PC-9 (cell line): ENCODE measurements around the gene PLEKHA5. TPM values are rescaled to one million over a fixed set of nuclear protein-coding genes. Genes with fewer than 3 reads are reported as not detected.
"Not testable (repeated sequence)": the region's sequence is repeated elsewhere in the genome, so short reads cannot be mapped to it uniquely, and the experiment has no call there.

ENCODE experiments used
- BruUV-seq: library from RNA; stranded (reverse); fragments of 400-500 nt; replicated peaks from 2 replicates; lab custom pipeline; 2021; lab: Mats Ljungman, UMichigan
- CTCF ChIA-PET: fragments of 300-600 bp; sonication (Branson Sonifier 250); formaldehyde crosslinking; loops from one replicate; lab custom pipeline; 2022; ENCODE audit warnings: antibody characterized with exemption; lab: Charles Lee
- POLR2A ChIA-PET: fragments of 300-600 bp; sonication (Branson Sonifier 250); formaldehyde crosslinking; loops from one replicate; lab custom pipeline; 2022; ENCODE audit warnings: antibody characterized with exemption; ENCODE audit not compliant: unreplicated experiment; lab: Charles Lee
- DNase-seq, 2 experiments: peaks; one replicate each; pipeline versions ENCODE4 v3.0.0 to v3.0.0-alpha.2; 2015 to 2022; ENCODE audit warnings: mixed read lengths in 1 of 2
- H2AFZ ChIP-seq: fragments of 200-600 bp; sonication (generic); 2 replicates; pipeline ENCODE4 v1.8.1; 2017; ENCODE audit warnings: antibody characterized with exemption
- H3F3A ChIP-seq: fragments of 200-600 bp; sonication (generic); 2 replicates; pipeline ENCODE4 v1.8.1; 2017; ENCODE audit warnings: antibody characterized with exemption, mild to moderate bottlenecking, low read depth; ENCODE audit not compliant: insufficient read depth
- H3K27ac ChIP-seq: fragments of 200-600 bp; sonication (generic); 2 replicates; pipeline ENCODE4 v1.6.1; 2016; ENCODE audit warnings: mixed run types
- H3K27me3 ChIP-seq: fragments of 200-600 bp; sonication (generic); 2 replicates; pipeline ENCODE4 v1.6.1; 2016; ENCODE audit warnings: low read depth, mixed run types; ENCODE audit not compliant: insufficient read depth
- H3K36me3 ChIP-seq: fragments of 200-600 bp; sonication (generic); 2 replicates; pipeline ENCODE4 v1.6.1; 2016; ENCODE audit warnings: low read depth, mixed run types
- H3K4me1 ChIP-seq: fragments of 200-600 bp; sonication (generic); replicated peaks from 2 replicates; pipeline ENCODE4 v1.6.1; 2016; ENCODE audit warnings: mixed run types; ENCODE audit not compliant: insufficient read depth
- H3K4me2 ChIP-seq: fragments of 200-600 bp; sonication (generic); 2 replicates; pipeline ENCODE4 v1.6.1; 2017; ENCODE audit warnings: mixed run types
- H3K4me3 ChIP-seq: fragments of 200-600 bp; sonication (generic); 2 replicates; pipeline ENCODE4 v1.6.1; 2016; ENCODE audit warnings: mixed run types
- H3K79me2 ChIP-seq: fragments of 200-600 bp; sonication (generic); 2 replicates; pipeline ENCODE4 v1.6.1; 2017; ENCODE audit warnings: low read depth, mixed run types
- H3K9me2 ChIP-seq: fragments of 200-600 bp; sonication (generic); 2 replicates; pipeline ENCODE4 v1.8.1; 2017; ENCODE audit warnings: mild to moderate bottlenecking; ENCODE audit not compliant: insufficient read depth
- H3K9me3 ChIP-seq: fragments of 200-600 bp; sonication (generic); 2 replicates; pipeline ENCODE4 v1.8.1; 2016; ENCODE audit warnings: low read depth; ENCODE audit not compliant: insufficient read depth
- H4K20me1 ChIP-seq: fragments of 200-600 bp; sonication (generic); 2 replicates; pipeline ENCODE4 v1.8.1; 2017; ENCODE audit not compliant: insufficient read depth
- EZH2 ChIP-seq: fragments of 200-600 bp; sonication (generic); IDR thresholded peaks from 2 replicates; pipeline ENCODE4 v1.8.0; 2017; ENCODE audit warnings: antibody characterized with exemption, low read depth
- intact Hi-C: fragments of 100-400 bp; cut with micrococcal nuclease; formaldehyde crosslinking; loops from one replicate; pipeline ENCODE4 v1.10.0; 2022; ENCODE audit not compliant: unreplicated experiment
- total RNA-seq: library from RNA; stranded (reverse); gene quantifications from 2 replicates; pipeline ENCODE4 v1.2.3, GENCODE V29; 2021
- TF ChIP-seq, protein P1 (sequence below): fragments of 200-600 bp; sonication (generic); conservative IDR thresholded peaks from 2 replicates; pipeline ENCODE4 v1.6.1; 2017; ENCODE audit warnings: mixed run types, antibody characterized with exemption, mild to moderate bottlenecking, moderate library complexity

PLEKHA5 gene
- total RNA-seq, 1 experiment from 2014 or later, result 54.1 TPM

DNA sequence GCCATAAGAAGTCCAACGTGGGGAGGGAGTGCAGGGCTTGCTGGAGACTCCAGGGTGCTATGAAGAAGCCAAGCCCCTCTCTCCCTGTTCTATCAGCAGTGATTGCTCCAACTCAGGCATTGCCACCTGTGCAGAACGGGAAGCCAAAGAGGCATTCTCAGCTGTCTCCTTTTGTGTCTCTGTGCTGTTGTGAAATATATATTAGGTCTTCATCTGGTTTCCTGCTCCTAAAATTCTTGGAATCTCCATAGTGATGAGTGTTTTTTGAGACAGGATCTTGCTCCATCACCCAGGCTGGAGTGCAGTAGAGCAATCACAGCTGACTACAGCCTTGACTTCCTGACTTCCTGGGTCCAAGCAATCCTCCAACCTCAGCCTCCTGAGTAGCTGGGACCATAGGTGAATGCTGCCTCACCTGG is 258.6 kb downstream of the PLEKHA5 start:
- H3K36me3 ChIP-seq, result no peaks in the 10 kb centered on the region
- H3K27me3 ChIP-seq, result no peaks in the 10 kb centered on the region
- no peak overlapping the region for H3K27ac ChIP-seq
- ChIA-PET POLR2A (no interaction called here), CTCF (no interaction called here)
- H2AFZ ChIP-seq, result no peak overlapping the region
- no peaks in the 10 kb centered on the region; the same call in 1 of the 2 replicates for H4K20me1 ChIP-seq
- peaks cover 14% of the 10 kb centered on the region for H3F3A ChIP-seq
- BruUV-seq, result no TSS peak
- no peaks in the 10 kb centered on the region for H3K9me2 ChIP-seq
- no peaks in the 10 kb centered on the region for H3K9me3 ChIP-seq
- DNase-seq, result no peak
- H3K4me1 ChIP-seq, result peaks cover 16% of the 10 kb centered on the region
- H3K79me2 ChIP-seq, result no peaks in the 10 kb centered on the region
- H3K4me3 ChIP-seq, result no peak overlapping the region
- intact Hi-C loops, result no loop called here
- no peak overlapping the region for H3K4me2 ChIP-seq
- no peak for TF ChIP-seq EZH2
- TF ChIP-seq, protein P1, sequence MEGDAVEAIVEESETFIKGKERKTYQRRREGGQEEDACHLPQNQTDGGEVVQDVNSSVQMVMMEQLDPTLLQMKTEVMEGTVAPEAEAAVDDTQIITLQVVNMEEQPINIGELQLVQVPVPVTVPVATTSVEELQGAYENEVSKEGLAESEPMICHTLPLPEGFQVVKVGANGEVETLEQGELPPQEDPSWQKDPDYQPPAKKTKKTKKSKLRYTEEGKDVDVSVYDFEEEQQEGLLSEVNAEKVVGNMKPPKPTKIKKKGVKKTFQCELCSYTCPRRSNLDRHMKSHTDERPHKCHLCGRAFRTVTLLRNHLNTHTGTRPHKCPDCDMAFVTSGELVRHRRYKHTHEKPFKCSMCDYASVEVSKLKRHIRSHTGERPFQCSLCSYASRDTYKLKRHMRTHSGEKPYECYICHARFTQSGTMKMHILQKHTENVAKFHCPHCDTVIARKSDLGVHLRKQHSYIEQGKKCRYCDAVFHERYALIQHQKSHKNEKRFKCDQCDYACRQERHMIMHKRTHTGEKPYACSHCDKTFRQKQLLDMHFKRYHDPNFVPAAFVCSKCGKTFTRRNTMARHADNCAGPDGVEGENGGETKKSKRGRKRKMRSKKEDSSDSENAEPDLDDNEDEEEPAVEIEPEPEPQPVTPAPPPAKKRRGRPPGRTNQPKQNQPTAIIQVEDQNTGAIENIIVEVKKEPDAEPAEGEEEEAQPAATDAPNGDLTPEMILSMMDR, result no peak

GRCh38 chr12:19390051-19390598 is 260.6 kb downstream of the PLEKHA5 start:
- H3K27me3 ChIP-seq, result no peaks in the 10 kb centered on the region
- no peak for TF ChIP-seq EZH2
- TF ChIP-seq, protein P1, result no peak
- POLR2A ChIA-PET, result interaction anchor here (0.6 kb wide), 1 partner anchor 31 kb away, joined by 7 read pairs; no protein-coding TSS in a partner anchor
- no peak overlapping the region for H2AFZ ChIP-seq
- H3K9me3 ChIP-seq, result no peaks in the 10 kb centered on the region
- no peak overlapping the region for H3K4me3 ChIP-seq
- peaks cover 16% of the 10 kb centered on the region for H3K4me1 ChIP-seq
- peak in 1 of 2 experiments; percentile 76 for DNase-seq
- CTCF ChIA-PET, result no interaction called here
- no peak overlapping the region for H3K27ac ChIP-seq
- H3K4me2 ChIP-seq, result peak overlapping the region; percentile 35
- intact Hi-C loops, result loop anchor here (10.0 kb wide), 1 partner anchor 235 kb away; no protein-coding TSS in a partner anchor
- no peaks in the 10 kb centered on the region for H3K36me3 ChIP-seq
- no TSS peak for BruUV-seq
- peaks cover 14% of the 10 kb centered on the region for H3F3A ChIP-seq
- H4K20me1 ChIP-seq, result no peaks in the 10 kb centered on the region
- no peaks in the 10 kb centered on the region for H3K9me2 ChIP-seq
- no peaks in the 10 kb centered on the region for H3K79me2 ChIP-seq

DNA sequence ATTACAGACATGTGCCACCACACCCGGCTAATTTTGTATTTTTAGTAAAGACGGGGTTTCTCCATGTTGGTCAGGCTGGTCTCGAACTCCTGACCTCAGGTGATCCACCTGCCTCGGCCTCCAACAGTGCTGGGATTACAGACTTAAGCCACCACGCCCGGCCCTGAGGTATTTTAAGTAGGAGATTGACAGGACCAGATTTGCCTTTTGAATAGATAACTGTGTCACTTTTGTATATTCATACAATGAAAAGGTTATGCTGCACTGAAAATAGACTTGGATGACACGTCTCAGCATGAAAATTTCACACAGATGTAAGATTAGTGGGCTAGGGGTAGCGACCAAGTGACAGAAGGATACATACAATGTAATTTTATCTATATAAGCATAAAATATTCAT is 263.1 kb downstream of the PLEKHA5 start:
- H4K20me1 ChIP-seq, H3K4me2 ChIP-seq, H3K9me2 ChIP-seq, H3K27ac ChIP-seq, H3K36me3 ChIP-seq, H3K79me2 ChIP-seq, POLR2A ChIA-PET, H3K4me3 ChIP-seq, BruUV-seq, H3K9me3 ChIP-seq, H3K27me3 ChIP-seq, DNase-seq, CTCF ChIA-PET, H2AFZ ChIP-seq: not testable (repeated sequence)
- H3F3A ChIP-seq, result peaks cover 26% of the 10 kb centered on the region
- intact Hi-C loops, result loop anchor here (10.0 kb wide), 1 partner anchor 232 kb away; no protein-coding TSS in a partner anchor
- peaks cover 31% of the 10 kb centered on the region for H3K4me1 ChIP-seq
